Activated naive CD4-positive, alpha-beta T cell treated with anti-CD3 and anti-CD28 coated beads, Interleukin-2, amount 50 U/mL, for 24 hours (primary cell): Measurements from ENCODE around the gene BAIAP3.

Experiments
- H3K27ac Mint-ChIP-seq: one replicate; pipeline ENCODE4 v1.8.0; 2021; ENCODE audit warnings: mild to moderate bottlenecking, mixed read lengths
- H3K27me3 Mint-ChIP-seq: one replicate; pipeline ENCODE4 v1.8.0; 2021; ENCODE audit warnings: mixed read lengths
- H3K36me3 Mint-ChIP-seq: one replicate; pipeline ENCODE4 v1.8.0; 2021; ENCODE audit warnings: mixed read lengths
- H3K4me1 Mint-ChIP-seq: one replicate; pipeline ENCODE4 v1.8.0; 2021; ENCODE audit warnings: mixed read lengths
- H3K4me3 Mint-ChIP-seq: one replicate; pipeline ENCODE4 v1.8.0; 2021; ENCODE audit warnings: mild to moderate bottlenecking, mixed read lengths
- H3K9me3 Mint-ChIP-seq: one replicate; pipeline ENCODE4 v1.8.0; 2021; ENCODE audit warnings: mixed read lengths

Gene BAIAP3

DNA sequence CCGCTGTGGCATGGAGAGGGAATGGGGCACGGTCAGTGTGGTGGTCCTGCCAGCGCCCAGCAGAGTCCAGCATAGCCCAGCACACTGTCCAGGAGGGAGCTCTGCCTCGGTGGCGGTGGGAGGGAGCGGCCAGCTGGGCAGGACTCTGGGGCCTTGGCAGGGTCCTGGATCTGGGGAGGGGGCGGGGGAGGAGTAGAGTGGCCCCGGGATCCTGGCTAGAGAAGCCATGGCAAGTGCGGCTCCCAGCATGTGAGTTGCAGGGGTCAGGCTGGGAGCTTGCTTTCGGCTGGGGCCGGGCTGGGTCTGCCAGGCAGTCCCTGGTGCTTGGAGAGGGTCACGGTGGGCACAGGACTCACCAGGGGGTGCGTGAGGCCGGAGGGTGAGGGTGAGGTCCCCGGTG lies 22.1 kb downstream of the BAIAP3 start:
- H3K9me3 Mint-ChIP-seq, result no peaks in the 10 kb centered on the region
- peaks cover 22% of the 10 kb centered on the region for H3K4me1 Mint-ChIP-seq
- H3K27me3 Mint-ChIP-seq, result no peaks in the 10 kb centered on the region
- H3K27ac Mint-ChIP-seq, result peak overlapping the region; percentile 59
- no peaks in the 10 kb centered on the region for H3K36me3 Mint-ChIP-seq
- no peak overlapping the region for H3K4me3 Mint-ChIP-seq

DNA sequence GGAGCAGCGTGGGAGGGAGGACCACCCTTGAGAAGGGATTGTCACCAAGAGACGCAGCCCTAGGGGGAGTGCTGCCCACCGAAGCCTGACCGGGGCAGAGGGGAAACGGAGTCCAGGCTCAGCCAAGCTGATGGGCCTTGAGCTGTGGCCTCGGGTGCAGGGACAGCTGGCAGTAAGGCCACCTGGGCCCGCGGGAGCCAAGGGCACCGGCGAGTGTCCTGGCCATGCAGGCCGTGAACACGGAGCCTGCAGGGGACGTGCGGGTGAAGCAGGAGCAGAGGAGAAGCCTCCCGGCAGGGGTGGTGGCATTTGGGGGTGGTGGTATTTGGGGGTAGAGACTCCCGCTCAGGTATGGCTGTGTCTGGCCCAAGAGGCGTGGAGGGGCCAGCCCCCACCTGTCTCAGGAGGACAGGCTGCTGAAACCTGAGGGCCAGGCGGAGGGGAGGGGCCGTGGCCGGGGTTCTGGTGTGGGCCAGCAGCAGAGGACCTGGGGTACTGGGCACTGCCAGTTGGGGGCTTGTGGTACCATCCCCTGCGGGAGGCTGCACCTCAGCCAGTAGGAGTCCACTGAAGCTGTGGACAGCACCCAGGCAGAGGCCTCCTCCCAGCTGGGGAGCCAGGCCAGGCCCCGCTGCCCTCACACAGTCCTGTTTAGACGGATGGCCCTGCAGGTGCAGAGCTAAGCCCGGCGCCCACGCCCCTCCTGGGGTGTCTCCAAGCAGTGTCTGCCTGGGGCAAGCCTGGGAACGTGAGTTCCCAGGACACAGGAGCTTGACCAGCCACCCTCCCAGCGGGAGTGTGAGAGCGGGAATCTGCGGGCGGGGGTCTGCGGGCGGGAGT lies 22.8 kb downstream of the BAIAP3 start:
- Mint-ChIP-seq H3K27me3 (no peaks in the 10 kb centered on the region), H3K36me3 (no peaks in the 10 kb centered on the region), H3K9me3 (no peaks in the 10 kb centered on the region), H3K4me1 (peaks cover 21% of the 10 kb centered on the region), H3K4me3 (no peak overlapping the region), H3K27ac (no peak overlapping the region)

- Mint-ChIP-seq H3K27ac (no peak overlapping the region), H3K27me3 (no peaks in the 10 kb centered on the region), H3K36me3 (no peaks in the 10 kb centered on the region), H3K4me1 (peaks cover 14% of the 10 kb centered on the region), H3K4me3 (no peak overlapping the region), H3K9me3 (no peaks in the 10 kb centered on the region)
Observed at GRCh38 chr16:1357906-1358566, 24.6 kb downstream of the BAIAP3 start.

GRCh38 chr16:1361685-1362360 lies 28.4 kb downstream of the BAIAP3 start:
- no peaks in the 10 kb centered on the region for H3K27me3 Mint-ChIP-seq
- H3K27ac Mint-ChIP-seq, result no peak overlapping the region
- H3K4me3 Mint-ChIP-seq, result no peak overlapping the region
- H3K4me1 Mint-ChIP-seq, result no peaks in the 10 kb centered on the region
- no peaks in the 10 kb centered on the region for H3K9me3 Mint-ChIP-seq
- H3K36me3 Mint-ChIP-seq, result peaks cover 2% of the 10 kb centered on the region

- no peak overlapping the region for H3K27ac Mint-ChIP-seq
- H3K4me1 Mint-ChIP-seq, result no peaks in the 10 kb centered on the region
- H3K9me3 Mint-ChIP-seq, result no peaks in the 10 kb centered on the region
- peaks cover 2% of the 10 kb centered on the region for H3K36me3 Mint-ChIP-seq
- H3K4me3 Mint-ChIP-seq, result no peak overlapping the region
- H3K27me3 Mint-ChIP-seq, result no peaks in the 10 kb centered on the region
Observed at GRCh38 chr16:1362807-1363206, 29.4 kb downstream of the BAIAP3 start.

DNA sequence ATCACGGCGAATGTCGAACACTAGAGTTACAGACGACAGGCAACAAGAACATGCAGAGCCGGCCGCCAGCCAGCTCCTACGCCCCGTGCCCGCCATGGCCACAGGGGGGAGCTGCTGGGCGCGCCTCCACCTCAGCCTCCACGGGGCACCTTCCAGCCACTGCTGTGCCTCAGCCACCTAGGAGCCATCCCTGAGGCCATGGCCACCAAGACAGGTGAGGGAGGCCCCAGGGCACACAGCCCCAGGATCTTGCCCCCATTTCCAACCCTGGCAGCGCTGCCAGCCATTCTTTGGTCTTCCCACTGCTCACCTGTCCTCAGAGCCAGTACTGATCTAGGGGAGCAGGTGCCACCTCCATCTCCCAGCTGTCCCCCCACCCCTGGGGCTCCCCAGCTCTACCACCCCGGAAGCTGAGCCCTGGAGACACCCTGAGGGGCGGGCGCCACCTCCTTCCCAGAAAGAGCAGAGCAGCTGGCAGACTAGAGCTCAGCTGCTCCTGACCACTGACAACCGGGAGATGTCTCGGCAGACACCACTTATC lies 30.1 kb downstream of the BAIAP3 start:
- peaks cover 2% of the 10 kb centered on the region for H3K36me3 Mint-ChIP-seq
- no peaks in the 10 kb centered on the region for H3K4me1 Mint-ChIP-seq
- H3K27me3 Mint-ChIP-seq, result no peaks in the 10 kb centered on the region
- H3K27ac Mint-ChIP-seq, result no peak overlapping the region
- H3K4me3 Mint-ChIP-seq, result no peak overlapping the region
- no peaks in the 10 kb centered on the region for H3K9me3 Mint-ChIP-seq

DNA sequence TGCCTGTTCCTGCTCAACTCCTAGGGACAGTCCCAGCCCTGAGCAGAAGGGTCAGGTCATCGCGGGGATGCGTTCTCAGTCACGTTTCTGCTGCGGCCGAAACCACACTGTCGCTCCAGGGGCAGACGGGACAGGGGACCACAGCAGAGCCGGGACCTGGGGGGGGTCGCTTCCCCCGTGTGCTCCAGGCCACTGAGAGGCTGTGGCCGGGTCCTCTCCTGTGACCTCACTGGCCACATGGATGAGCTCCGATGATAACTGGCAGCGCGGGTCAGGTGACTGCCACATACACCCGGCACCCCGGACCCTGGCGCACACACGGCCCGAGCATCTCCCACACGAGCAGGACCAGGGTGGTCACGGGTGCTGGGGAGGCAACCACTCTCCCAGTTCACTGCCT lies 31.1 kb downstream of the BAIAP3 start:
- no peaks in the 10 kb centered on the region for H3K27me3 Mint-ChIP-seq
- no peaks in the 10 kb centered on the region for H3K9me3 Mint-ChIP-seq
- no peak overlapping the region for H3K27ac Mint-ChIP-seq
- no peaks in the 10 kb centered on the region for H3K4me1 Mint-ChIP-seq
- H3K4me3 Mint-ChIP-seq, result no peak overlapping the region
- H3K36me3 Mint-ChIP-seq, result peaks cover 2% of the 10 kb centered on the region

DNA sequence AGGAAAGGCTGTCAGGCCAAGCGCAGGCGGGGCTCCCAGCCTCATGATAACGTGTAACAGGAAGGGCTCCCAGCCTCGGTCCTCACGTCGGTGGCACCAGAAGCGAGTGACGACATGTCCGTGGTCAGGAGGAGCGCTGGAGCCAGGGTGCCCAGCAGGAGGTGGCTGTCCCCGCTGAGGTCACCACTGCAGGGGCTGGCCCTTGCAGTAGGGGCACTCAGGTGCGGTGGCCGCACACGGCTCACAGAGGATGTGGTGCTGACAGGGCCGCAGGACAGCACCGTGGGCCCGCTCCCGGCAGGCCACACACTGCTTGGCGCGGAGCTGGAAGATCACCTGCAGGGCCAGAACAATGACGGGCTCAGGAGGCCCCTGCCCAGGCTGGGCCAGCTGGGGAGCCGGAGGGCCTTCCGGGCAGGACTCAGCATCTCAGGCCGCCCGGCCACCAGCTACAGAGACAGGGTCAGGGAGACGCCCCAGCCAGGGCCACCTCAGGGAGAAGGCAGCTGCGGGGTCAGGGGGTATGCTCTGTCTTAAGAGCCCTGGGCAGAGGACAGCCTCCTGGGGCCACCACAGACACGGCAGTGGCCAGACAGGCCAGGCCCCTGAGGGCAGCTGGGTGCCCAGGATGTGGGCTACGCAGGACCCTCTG lies 32.7 kb downstream of the BAIAP3 start:
- Mint-ChIP-seq H3K36me3 (peaks cover 2% of the 10 kb centered on the region), H3K4me1 (no peaks in the 10 kb centered on the region), H3K27me3 (no peaks in the 10 kb centered on the region), H3K27ac (no peak overlapping the region), H3K4me3 (no peak overlapping the region), H3K9me3 (no peaks in the 10 kb centered on the region)

GRCh38 chr16:1366712-1367299 lies 33.4 kb downstream of the BAIAP3 start:
- H3K9me3 Mint-ChIP-seq, result no peaks in the 10 kb centered on the region
- no peak overlapping the region for H3K4me3 Mint-ChIP-seq
- peaks cover 2% of the 10 kb centered on the region for H3K36me3 Mint-ChIP-seq
- no peaks in the 10 kb centered on the region for H3K27me3 Mint-ChIP-seq
- no peak overlapping the region for H3K27ac Mint-ChIP-seq
- no peaks in the 10 kb centered on the region for H3K4me1 Mint-ChIP-seq

DNA sequence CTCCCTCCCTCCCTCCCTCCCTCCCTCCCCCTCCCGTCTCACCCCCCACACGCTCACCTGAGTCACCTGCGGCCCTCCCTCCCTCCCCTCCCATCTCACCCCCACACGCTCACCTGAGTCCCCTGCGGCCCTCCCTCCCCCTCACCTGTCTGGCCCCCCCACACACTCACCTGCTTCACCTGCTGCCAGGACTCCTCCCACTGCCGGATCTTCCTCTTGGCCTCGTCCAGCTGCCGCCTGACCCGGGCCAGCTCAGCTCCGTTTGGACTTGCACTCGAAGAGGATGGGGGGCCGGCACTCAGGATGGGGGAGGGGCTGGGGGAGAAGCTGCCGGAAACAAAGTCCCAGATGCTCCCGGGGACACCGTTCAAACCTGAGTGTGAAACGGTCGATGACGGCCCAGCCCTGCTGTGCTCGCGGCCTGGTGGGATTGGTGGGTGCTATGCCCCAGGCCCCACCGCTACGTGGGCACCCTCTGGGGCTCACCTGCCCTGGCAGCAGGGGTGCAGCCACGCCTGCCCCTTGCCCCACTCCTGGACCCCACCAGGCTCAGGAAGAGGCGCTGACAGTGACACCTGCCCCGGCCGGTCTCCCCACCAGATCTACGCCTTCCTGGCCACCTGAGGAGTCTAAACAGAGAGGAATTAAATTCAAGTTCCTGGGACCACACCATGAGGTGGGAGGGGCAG lies 34.2 kb downstream of the BAIAP3 start:
- no peaks in the 10 kb centered on the region for H3K9me3 Mint-ChIP-seq
- H3K4me1 Mint-ChIP-seq, result no peaks in the 10 kb centered on the region
- H3K4me3 Mint-ChIP-seq, result no peak overlapping the region
- H3K27me3 Mint-ChIP-seq, result no peaks in the 10 kb centered on the region
- H3K27ac Mint-ChIP-seq, result no peak overlapping the region
- H3K36me3 Mint-ChIP-seq, result peaks cover 2% of the 10 kb centered on the region

GRCh38 chr16:1371054-1371978 lies 37.9 kb downstream of the BAIAP3 start:
- Mint-ChIP-seq H3K36me3 (peaks cover under 1% of the 10 kb centered on the region), H3K27me3 (no peaks in the 10 kb centered on the region), H3K27ac (no peak overlapping the region), H3K4me3 (no peak overlapping the region), H3K4me1 (peaks cover under 1% of the 10 kb centered on the region), H3K9me3 (no peaks in the 10 kb centered on the region)

DNA sequence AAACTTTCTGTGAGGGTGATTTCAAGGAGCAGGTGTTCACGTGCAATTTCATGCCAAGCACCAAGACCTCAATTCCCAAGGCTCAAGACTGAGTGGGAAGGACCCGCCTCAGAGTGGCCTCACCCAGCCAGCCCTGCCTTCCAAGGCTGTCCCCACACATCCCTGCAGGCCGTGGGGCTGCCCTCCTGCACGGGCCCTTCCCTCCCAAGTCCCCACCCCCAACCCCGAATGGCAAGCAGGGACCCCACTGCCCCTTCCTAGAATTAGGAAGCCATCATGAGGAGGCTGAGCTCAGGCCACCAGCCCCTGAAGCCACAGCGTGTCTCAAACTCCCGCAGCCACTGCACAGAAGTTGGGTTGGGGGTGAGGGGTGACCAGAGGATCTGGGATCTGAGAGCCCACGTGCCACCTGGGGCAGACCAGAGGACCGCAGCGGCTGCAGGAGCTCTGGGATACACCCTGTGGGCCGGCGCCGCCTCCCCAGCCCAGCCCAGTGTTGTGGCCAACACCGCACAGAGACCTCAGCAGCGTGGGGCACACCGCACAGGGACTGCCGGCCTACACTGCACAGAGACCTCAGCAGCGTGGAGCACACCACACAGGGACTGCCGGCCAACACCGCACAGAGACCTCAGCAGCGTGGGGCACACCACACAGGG lies 39.0 kb downstream of the BAIAP3 start:
- Mint-ChIP-seq H3K9me3 (no peaks in the 10 kb centered on the region), H3K27ac (no peak overlapping the region), H3K4me3 (no peak overlapping the region), H3K36me3 (peaks cover 2% of the 10 kb centered on the region), H3K4me1 (peaks cover 3% of the 10 kb centered on the region), H3K27me3 (no peaks in the 10 kb centered on the region)

DNA sequence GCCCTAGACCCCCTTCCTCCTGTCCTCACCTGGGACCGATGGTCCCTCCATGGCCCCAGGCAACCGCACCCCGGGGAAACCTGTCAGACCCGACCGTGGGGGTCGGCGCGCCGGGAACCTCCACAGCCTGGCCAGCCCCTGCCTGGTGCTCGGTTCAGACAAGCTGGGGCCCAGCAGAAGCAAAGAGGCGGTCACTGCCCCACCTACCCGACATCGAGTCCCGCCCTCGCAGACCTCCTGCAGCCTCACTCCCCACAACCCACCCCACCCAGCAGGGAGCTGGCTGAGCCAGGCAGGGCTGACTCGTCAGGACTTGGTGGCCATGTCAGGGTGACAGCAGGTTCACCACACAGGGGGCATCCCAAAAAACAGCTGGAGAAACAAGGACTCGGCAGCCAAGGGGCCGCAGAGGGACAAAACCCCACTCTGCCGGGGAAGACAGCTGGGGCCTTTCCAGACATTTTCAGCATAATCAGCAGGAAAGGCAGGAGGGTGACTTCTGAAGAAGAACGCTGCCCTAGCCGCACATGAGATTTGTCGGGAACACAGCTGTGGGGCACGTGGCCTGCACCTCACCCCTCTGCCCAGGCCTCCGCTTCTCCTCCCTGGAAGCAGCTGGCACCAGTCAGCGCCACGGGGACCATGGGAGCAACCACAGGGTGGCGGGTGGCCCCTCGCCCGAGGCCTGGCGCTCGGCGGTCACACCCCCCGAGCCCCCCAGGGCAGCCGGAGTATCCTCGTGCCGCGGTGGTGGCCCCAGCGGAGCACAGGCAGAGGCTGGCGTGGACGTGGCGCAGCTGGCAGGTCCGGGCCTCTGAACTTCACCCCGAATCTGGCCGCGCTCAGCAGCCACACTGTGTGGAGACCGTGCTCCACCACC lies 41.2 kb downstream of the BAIAP3 start:
- H3K27me3 Mint-ChIP-seq, result no peaks in the 10 kb centered on the region
- no peak overlapping the region for H3K27ac Mint-ChIP-seq
- H3K4me1 Mint-ChIP-seq, result peaks cover 13% of the 10 kb centered on the region
- H3K4me3 Mint-ChIP-seq, result no peak overlapping the region
- H3K9me3 Mint-ChIP-seq, result no peaks in the 10 kb centered on the region
- peaks cover 4% of the 10 kb centered on the region for H3K36me3 Mint-ChIP-seq
